ENCODE results near the gene FSCN2.

Gene FSCN2

GRCh38 chr17:81578561-81579225, 50.5 kb downstream of the FSCN2 start:
- DNase-seq (ENCODE audit: low spot score): no peak
- no peak for TF ChIP-seq CTCF (IDR thresholded peaks at IDR 0.05; ENCODE audit: borderline replicate concordance, control extremely low read depth, extremely low read depth, insufficient read depth, missing control alignments)
- in situ Hi-C loops (cut with MboI; ENCODE audit: low sequenced_read_pairs, unreplicated experiment): no loop called here

- DNase-seq (ENCODE audit: low spot score): no peak
Measured at GRCh38 chr17:81579298-81579697, 51.1 kb downstream of the FSCN2 start.

GRCh38 chr17:81579821-81580321, 51.7 kb downstream of the FSCN2 start:
- no peak for TF ChIP-seq CTCF (IDR thresholded peaks at IDR 0.05; ENCODE audit: borderline replicate concordance, control extremely low read depth, extremely low read depth, insufficient read depth, missing control alignments)
- no peak for DNase-seq (ENCODE audit: low spot score)
- in situ Hi-C loops (cut with MboI; ENCODE audit: low sequenced_read_pairs, unreplicated experiment): no loop called here

More at GRCh38 chr17:81579298-81579697, 51.1 kb downstream of the FSCN2 start:
- in situ Hi-C loops (cut with MboI; ENCODE audit: low sequenced_read_pairs, unreplicated experiment): no loop called here
- no peak for TF ChIP-seq CTCF (IDR thresholded peaks at IDR 0.05; ENCODE audit: borderline replicate concordance, control extremely low read depth, extremely low read depth, insufficient read depth, missing control alignments)

- in situ Hi-C loops (cut with MboI; ENCODE audit: low sequenced_read_pairs, unreplicated experiment): no loop called here
- no peak for TF ChIP-seq CTCF (IDR thresholded peaks at IDR 0.05; ENCODE audit: borderline replicate concordance, control extremely low read depth, extremely low read depth, insufficient read depth, missing control alignments)
- no peak for DNase-seq (ENCODE audit: low spot score)
Measured at GRCh38 chr17:81580481-81580880, 52.3 kb downstream of the FSCN2 start.

- no peak for TF ChIP-seq CTCF (IDR thresholded peaks at IDR 0.05; ENCODE audit: borderline replicate concordance, control extremely low read depth, extremely low read depth, insufficient read depth, missing control alignments)
- in situ Hi-C loops (cut with MboI; ENCODE audit: low sequenced_read_pairs, unreplicated experiment): no loop called here
- DNase-seq (ENCODE audit: low spot score): no peak
Measured at GRCh38 chr17:81581758-81582157, 53.6 kb downstream of the FSCN2 start.

- in situ Hi-C loops (cut with MboI; ENCODE audit: low sequenced_read_pairs, unreplicated experiment): no loop called here
- TF ChIP-seq CTCF (IDR thresholded peaks at IDR 0.05; ENCODE audit: borderline replicate concordance, control extremely low read depth, extremely low read depth, insufficient read depth, missing control alignments): no peak
- DNase-seq (ENCODE audit: low spot score): no peak
Measured at GRCh38 chr17:81582341-81582740, 54.2 kb downstream of the FSCN2 start.
